HG02610 (cell line): Measurements from ENCODE around the gene SPTA1.
"Not testable (repeated sequence)": the region's sequence is repeated elsewhere in the genome, so short reads cannot be mapped to it uniquely, and the experiment has no call there.

Experiments
- ATAC-seq: cut with Tn5 transposase; IDR thresholded peaks from one replicate; pipeline ENCODE4 v1.9.1; 2021; ENCODE audit warnings: mild to moderate bottlenecking, moderate library complexity; ENCODE audit not compliant: unreplicated experiment

Gene SPTA1

GRCh38 chr1:158686111-158687009 lies at the start of gene SPTA1:
Gene SPTA1 (minus strand): TSS chr1:158686715. CDS start chr1:158686517, 198 bp downstream.
- no peak for ATAC-seq

- no peak for ATAC-seq
These were observed 49.3 kb upstream of the SPTA1 start for GRCh38 chr1:158735848-158736247.

- no peak for ATAC-seq
These were observed 46.0 kb upstream of the SPTA1 start for GRCh38 chr1:158732524-158732923.

GRCh38 chr1:158731707-158732106 lies 45.2 kb upstream of the SPTA1 start:
- no peak for ATAC-seq

- ATAC-seq, result no peak
These were observed 43.9 kb upstream of the SPTA1 start for GRCh38 chr1:158730453-158730852.

- no peak for ATAC-seq
These were observed 42.2 kb upstream of the SPTA1 start for GRCh38 chr1:158728510-158729225.

GRCh38 chr1:158724442-158724841 lies 37.9 kb upstream of the SPTA1 start:
- no peak for ATAC-seq

GRCh38 chr1:158720620-158721019 lies 34.1 kb upstream of the SPTA1 start, which contains the start of gene OR6K3:
Gene OR6K3 (minus strand): TSS chr1:158720720. CDS start chr1:158718115, 2,605 bp downstream.
- no peak for ATAC-seq

GRCh38 chr1:158719664-158720063 lies 33.1 kb upstream of the SPTA1 start:
- no peak for ATAC-seq

GRCh38 chr1:158717344-158717743 lies 30.8 kb upstream of the SPTA1 start:
- ATAC-seq, result no peak

GRCh38 chr1:158716335-158716734 lies 29.8 kb upstream of the SPTA1 start:
- ATAC-seq, result peak; percentile 91

- no peak for ATAC-seq
These were observed 28.2 kb upstream of the SPTA1 start for GRCh38 chr1:158714754-158715153.

GRCh38 chr1:158711098-158711497 lies 24.6 kb upstream of the SPTA1 start:
- ATAC-seq, result no peak

GRCh38 chr1:158706096-158706495 lies 19.6 kb upstream of the SPTA1 start:
- ATAC-seq, result no peak

GRCh38 chr1:158700552-158700951 lies 14.0 kb upstream of the SPTA1 start, which contains the start of gene OR6K2:
Gene OR6K2 (minus strand): TSS chr1:158700652. CDS start chr1:158700652, 0 bp downstream.
- ATAC-seq, result no peak

GRCh38 chr1:158694596-158694995 lies 8.1 kb upstream of the SPTA1 start:
- ATAC-seq, result no peak

GRCh38 chr1:158692356-158692755 lies 5.8 kb upstream of the SPTA1 start:
- ATAC-seq, result no peak

GRCh38 chr1:158691907-158692306 lies 5.4 kb upstream of the SPTA1 start:
- no peak for ATAC-seq

- ATAC-seq, result not testable (repeated sequence)
These were observed 4.6 kb upstream of the SPTA1 start for GRCh38 chr1:158691149-158691548.

- no peak for ATAC-seq
These were observed 3.4 kb upstream of the SPTA1 start for GRCh38 chr1:158689875-158690274.

- ATAC-seq, result no peak
These were observed 2.6 kb upstream of the SPTA1 start for GRCh38 chr1:158689110-158689509.

- not testable (repeated sequence) for ATAC-seq
These were observed 1.8 kb upstream of the SPTA1 start for GRCh38 chr1:158688343-158688742.
